Measurements from ENCODE around the gene RNF207.

RNF207 gene

GRCh38 chr1:6241107-6241886 is 35.4 kb downstream of the RNF207 start:
- Histone ChIP-seq H3K27ac (replicated peaks) (no peak overlapping the region), H3K27me3 (ENCODE audit: insufficient read depth, poor library complexity, severe bottlenecking) (peaks cover 47% of the 10 kb centered on the region)
- TF ChIP-seq CTCF (IDR thresholded peaks at IDR 0.05; ENCODE audit: insufficient read depth, low read length) = no peak
- no peak for TF ChIP-seq REST (IDR thresholded peaks at IDR 0.05; ENCODE audit: insufficient replicate concordance, low read depth)
- TF ChIP-seq SPI1 (IDR thresholded peaks at IDR 0.05; ENCODE audit: borderline replicate concordance, low read depth) = no peak
- TF ChIP-seq GABPA (IDR thresholded peaks at IDR 0.05; ENCODE audit: low read depth) = no peak
- no peak for TF ChIP-seq POLR2AphosphoS5 (IDR thresholded peaks at IDR 0.05; ENCODE audit: low read depth)

GRCh38 chr1:6241887-6242740 is 36.2 kb downstream of the RNF207 start:
- TF ChIP-seq GABPA (IDR thresholded peaks at IDR 0.05; ENCODE audit: low read depth) (no peak), SPI1 (IDR thresholded peaks at IDR 0.05; ENCODE audit: borderline replicate concordance, low read depth) (no peak), REST (IDR thresholded peaks at IDR 0.05; ENCODE audit: insufficient replicate concordance, low read depth) (no peak), POLR2AphosphoS5 (IDR thresholded peaks at IDR 0.05; ENCODE audit: low read depth) (no peak), CTCF (IDR thresholded peaks at IDR 0.05; ENCODE audit: insufficient read depth, low read length) (no peak)
- H3K27me3 ChIP-seq (ENCODE audit: insufficient read depth, poor library complexity, severe bottlenecking) = peaks cover 47% of the 10 kb centered on the region
- no peak overlapping the region for H3K4me3 ChIP-seq (replicated peaks; ENCODE audit: insufficient read depth, low read length)
- DNase-seq (ENCODE audit: low read depth in 1 of 2, low spot score in 1 of 2) = no peak
- no peak overlapping the region for H3K27ac ChIP-seq (replicated peaks)

More at GRCh38 chr1:6241107-6241886, 35.4 kb downstream of the RNF207 start:
- no peak for DNase-seq (ENCODE audit: low read depth in 1 of 2, low spot score in 1 of 2)
- H3K4me3 ChIP-seq (replicated peaks; ENCODE audit: insufficient read depth, low read length) = no peak overlapping the region

- no peak for DNase-seq (ENCODE audit: low read depth in 1 of 2, low spot score in 1 of 2)
- no peak overlapping the region for H3K27ac ChIP-seq (replicated peaks)
- no peak for TF ChIP-seq REST (IDR thresholded peaks at IDR 0.05; ENCODE audit: insufficient replicate concordance, low read depth)
- TF ChIP-seq CTCF (IDR thresholded peaks at IDR 0.05; ENCODE audit: insufficient read depth, low read length) = no peak
- TF ChIP-seq GABPA (IDR thresholded peaks at IDR 0.05; ENCODE audit: low read depth) = no peak
- TF ChIP-seq POLR2AphosphoS5 (IDR thresholded peaks at IDR 0.05; ENCODE audit: low read depth) = no peak
- TF ChIP-seq SPI1 (IDR thresholded peaks at IDR 0.05; ENCODE audit: borderline replicate concordance, low read depth) = no peak
- peaks cover 52% of the 10 kb centered on the region for H3K27me3 ChIP-seq (ENCODE audit: insufficient read depth, poor library complexity, severe bottlenecking)
- H3K4me3 ChIP-seq (replicated peaks; ENCODE audit: insufficient read depth, low read length) = no peak overlapping the region
These were observed 37.3 kb downstream of the RNF207 start for GRCh38 chr1:6243053-6243834.
